Ovary (tissue), 9 donors: ENCODE data around the gene GALP. TPM values are rescaled to one million over a fixed set of nuclear protein-coding genes. Genes with fewer than 3 reads are reported as not detected.
"Not testable (repeated sequence)": the region's sequence is repeated elsewhere in the genome, so short reads cannot be mapped to it uniquely, and the experiment has no call there.

Source experiments
- DNase-seq, 5 donors: peaks; one replicate each; pipeline ENCODE4 v3.0.0-alpha.2; 2019 to 2020
- H3K27ac ChIP-seq, 2 donors: fragments of 200-600 bp; one replicate each; pipeline versions ENCODE4 v1.5.1 to v1.8.0; 2019 to 2022
- H3K27me3 ChIP-seq: fragments of 200-600 bp; one replicate; pipeline ENCODE4 v1.8.0; 2022
- H3K36me3 ChIP-seq: fragments of 200-600 bp; sonication (generic); one replicate; pipeline ENCODE4 v1.5.1; 2019
- H3K4me1 ChIP-seq: one replicate; pipeline ENCODE4 v1.8.1; 2013; ENCODE audit warnings: mild to moderate bottlenecking, moderate library complexity; ENCODE audit not compliant: insufficient read depth
- H3K4me3 ChIP-seq: fragments of 200-600 bp; sonication (generic); one replicate; pipeline ENCODE4 v1.5.1; 2017
- H3K9me3 ChIP-seq, 2 donors: fragments of 200-600 bp in 1 of 2; sonication (generic) in 1 of 2; one replicate each; pipeline versions ENCODE4 v1.5.1 to v1.8.1; 2013 to 2019; ENCODE audit warnings: mild to moderate bottlenecking in 1 of 2, moderate library complexity in 1 of 2
- CTCF ChIP-seq, 3 donors: fragments of 450-650 bp in 2 of 3; fragments of 200-600 bp in 1 of 3; IDR thresholded peaks; one replicate each; pipeline versions ENCODE4 v1.5.1 to v1.8.0; 2016 to 2022; ENCODE audit warnings: antibody characterized with exemption in 3 of 3, mild to moderate bottlenecking in 1 of 3
- EP300 ChIP-seq: sonication (generic); formaldehyde crosslinking; IDR thresholded peaks from one replicate; pipeline ENCODE4 v1.6.1; 2017; ENCODE audit warnings: antibody characterized with exemption
- POLR2A ChIP-seq: fragments of 450-650 bp; IDR thresholded peaks from one replicate; pipeline ENCODE4 v1.6.1; 2017; ENCODE audit warnings: antibody characterized with exemption, mild to moderate bottlenecking, moderate library complexity
- WGBS, 3 donors: extraction: QIAGEN DNeasy Blood & Tissue Kit in 1 of 3; methylation state at CpG; one replicate each; pipeline versions ENCODE4 v1.1.5 to v1.1.7; 2013 to 2017; 5-methylcytosine and 5-hydroxymethylcytosine counted together
- intact Hi-C, 4 donors: fragments of 100-400 bp; cut with DNase I; formaldehyde crosslinking; loops; one replicate each; pipeline versions ENCODE4 v1.11.0 to v1.15.1; 2022 to 2023
- polyA plus RNA-seq, 2 donors: library from polyadenylated mRNA; stranded (reverse); fragments of 200-250 nt in 1 of 2; fragments of 350-450 nt in 1 of 2; fragmentation: Illumina TruSeq in 1 of 2; extraction: RNeasy Lipid Tissue Mini Kit (QIAGEN cat#74804) in 1 of 2; gene quantifications; one replicate each; pipeline ENCODE4 v1.2.3, GENCODE V29; 2013 to 2014
- total RNA-seq, 7 donors: library from RNA; depleted of rRNA in 2 of 7; stranded (reverse); fragments of >200 nt in 2 of 7; fragmentation: NEBNext Ultra II Directional in 3 of 7; extraction: Animal tissue kit (Norgen Biotek cat#: 25700) in 3 of 7; gene quantifications; one replicate each; pipeline versions ENCODE4 v1.1.0 to v1.2.4, GENCODE V29; 2016 to 2023
- donor health status: DM: no; HTN: no; CAD: no; lungs with moderate emphysema.
- donor health status: DM: no; HTN: no; CAD: no.
- donor health status: Bipolar disorder and iron deficiency.
- donor health status: DM: yes; HTN: yes; CAD: no.
- donor health status: DM: no; HTN: no; CAD: no.
- donor health status: DM: yes; HTN: yes; CAD: no.

The GALP gene
- total and polyA plus RNA-seq, 9 donors = not detected

DNA sequence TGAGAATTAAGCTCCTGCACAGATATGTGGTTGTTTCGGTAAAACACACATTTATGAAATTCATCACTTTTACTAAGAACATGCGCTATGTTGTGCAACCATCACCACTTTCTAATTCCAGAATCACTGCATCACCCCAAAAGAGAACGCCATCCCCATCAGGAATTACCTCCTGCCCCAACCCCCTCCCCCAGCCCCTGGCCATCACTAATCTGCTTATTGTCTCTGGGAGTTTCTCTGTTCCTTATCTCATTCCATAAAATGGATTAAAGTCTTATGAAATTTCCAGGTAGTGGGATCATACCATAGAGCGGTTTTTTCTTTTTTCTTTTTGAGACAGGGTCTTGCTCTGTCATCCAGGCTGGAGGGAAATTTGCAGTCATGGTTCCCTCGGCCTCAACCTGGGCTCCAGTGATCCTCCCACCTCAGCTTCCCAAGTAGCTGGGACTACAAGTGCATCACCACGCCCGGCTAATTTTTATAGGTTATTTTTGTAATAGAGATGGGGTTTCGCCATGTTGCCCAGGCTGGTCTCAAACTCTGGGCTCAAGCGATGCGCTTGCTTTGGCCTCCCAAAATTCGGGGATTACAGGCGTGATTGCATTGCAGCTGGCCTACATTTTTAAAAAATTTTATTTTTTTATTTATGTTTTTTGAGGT is 18.3 kb downstream of the GALP start:
- Histone ChIP-seq H3K27me3 (no peaks in the 10 kb centered on the region), H3K9me3 (no peaks in the 10 kb centered on the region), H3K4me1 (no peaks in the 10 kb centered on the region), H3K27ac (no peak overlapping the region), H3K36me3 (no peaks in the 10 kb centered on the region), H3K4me3 (no peak overlapping the region)
- WGBS, 3 donors = 83 to 87% (median 86%) methylated on average over 12 of the region's 12 CpGs
- intact Hi-C loops = no loop called here
- no peak for DNase-seq
- TF ChIP-seq POLR2A (no peak), CTCF (IDR thresholded peaks at IDR 0.05) (no peak), EP300 (no peak)

GRCh38 chr19:56197646-56198045 is 21.8 kb downstream of the GALP start, which contains the start of gene ZSCAN5B:
Gene ZSCAN5B (minus strand): TSS chr19:56197783. CDS start chr19:56193052, 4,731 bp downstream.
- intact Hi-C loops, DNase-seq, H3K4me3 ChIP-seq, H3K27ac ChIP-seq, H3K27me3 ChIP-seq, H3K36me3 ChIP-seq, H3K9me3 ChIP-seq, H3K4me1 ChIP-seq: not testable (repeated sequence)
- 81 to 88% (median 83%) methylated on average over 22 to 23 of the region's 23 CpGs for WGBS, 3 donors

GRCh38 chr19:56199687-56200086 is 23.9 kb downstream of the GALP start:
- H3K9me3 ChIP-seq = no peaks in the 10 kb centered on the region
- no peaks in the 10 kb centered on the region for H3K36me3 ChIP-seq
- no peaks in the 10 kb centered on the region for H3K4me1 ChIP-seq
- no peak for DNase-seq
- no peak overlapping the region for H3K27ac ChIP-seq
- H3K4me3 ChIP-seq = no peak overlapping the region
- intact Hi-C loops = no loop called here
- WGBS, 3 donors = 59 to 68% (median 61%) methylated on average over 7 of the region's 7 CpGs
- H3K27me3 ChIP-seq = no peaks in the 10 kb centered on the region
- no peak for TF ChIP-seq EP300

- H3K9me3 ChIP-seq = no peaks in the 10 kb centered on the region
- H3K36me3 ChIP-seq = no peaks in the 10 kb centered on the region
- DNase-seq = no peak
- WGBS, 3 donors = 49 to 65% (median 52%) methylated on average over 3 of the region's 3 CpGs
- no peaks in the 10 kb centered on the region for H3K4me1 ChIP-seq
- intact Hi-C loops = no loop called here
- H3K4me3 ChIP-seq = no peak within 1 kb of the TSS
- no peak for TF ChIP-seq POLR2A
- no peak for TF ChIP-seq EP300
- TF ChIP-seq CTCF (IDR thresholded peaks at IDR 0.05) = no peak
- no peak within 1 kb of the TSS for H3K27ac ChIP-seq
- no peaks in the 10 kb centered on the region for H3K27me3 ChIP-seq
Measured at GRCh38 chr19:56201973-56202372, 26.2 kb downstream of the GALP start, which contains the start of gene ZSCAN5C. Gene ZSCAN5C (plus strand): TSS chr19:56202273. CDS start chr19:56205914, 3,641 bp downstream.

DNA sequence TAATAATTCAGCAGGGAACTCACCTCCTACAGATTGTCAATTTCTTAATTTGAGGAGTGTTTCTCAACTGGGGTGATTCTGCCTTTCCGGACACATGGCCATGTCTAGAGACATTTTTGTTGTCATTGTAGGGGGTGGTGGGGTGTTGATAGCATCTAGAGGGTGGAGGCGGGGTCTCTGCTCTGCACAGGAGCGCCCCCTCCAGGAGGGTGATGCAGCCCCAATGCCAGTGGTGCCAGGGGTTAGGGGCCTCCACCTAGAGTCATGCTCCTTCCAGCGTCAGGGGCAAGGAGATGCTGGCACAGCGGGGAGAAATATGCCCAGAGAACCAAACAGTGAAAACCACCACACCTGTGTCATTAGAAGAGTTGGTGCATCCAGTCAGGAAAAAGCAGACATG is 31.8 kb downstream of the GALP start:
- H3K9me3 ChIP-seq, intact Hi-C loops, DNase-seq, H3K27me3 ChIP-seq, H3K27ac ChIP-seq, H3K4me1 ChIP-seq, H3K36me3 ChIP-seq, H3K4me3 ChIP-seq: not testable (repeated sequence)
- whole genome bisulfite sequencing, 3 donors = 71 to 79% (median 72%) methylated on average over 5 of the region's 5 CpGs

DNA sequence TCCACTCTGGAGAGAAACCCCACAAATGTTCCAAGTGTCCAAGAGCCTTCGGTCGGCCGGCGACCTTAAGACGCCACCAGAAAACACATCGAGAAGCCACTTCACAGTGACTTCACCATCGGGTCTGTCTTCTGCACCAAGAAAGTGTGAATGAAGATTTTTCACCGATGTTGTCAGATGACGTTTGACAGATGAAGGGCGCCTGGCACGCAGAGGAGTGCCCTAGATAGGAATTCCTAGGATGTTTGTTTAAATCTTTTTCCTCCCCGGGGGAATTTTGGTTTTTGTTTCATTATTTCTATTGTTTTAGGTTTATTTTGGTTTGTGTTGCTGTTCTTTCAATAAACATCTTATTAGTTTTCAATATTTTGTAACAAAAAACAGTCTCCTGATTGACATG is 33.3 kb downstream of the GALP start:
- TF ChIP-seq EP300 (no peak), CTCF (IDR thresholded peaks at IDR 0.05) (no peak), POLR2A (no peak)
- H3K4me1 ChIP-seq = no peaks in the 10 kb centered on the region
- no peak for DNase-seq
- no peak overlapping the region for H3K27ac ChIP-seq
- no peaks in the 10 kb centered on the region for H3K36me3 ChIP-seq
- H3K4me3 ChIP-seq = no peak overlapping the region
- no peaks in the 10 kb centered on the region for H3K9me3 ChIP-seq
- 76 to 82% (median 76%) methylated on average over 12 of the region's 12 CpGs for WGBS, 3 donors
- intact Hi-C loops = no loop called here
- H3K27me3 ChIP-seq = no peaks in the 10 kb centered on the region

DNA sequence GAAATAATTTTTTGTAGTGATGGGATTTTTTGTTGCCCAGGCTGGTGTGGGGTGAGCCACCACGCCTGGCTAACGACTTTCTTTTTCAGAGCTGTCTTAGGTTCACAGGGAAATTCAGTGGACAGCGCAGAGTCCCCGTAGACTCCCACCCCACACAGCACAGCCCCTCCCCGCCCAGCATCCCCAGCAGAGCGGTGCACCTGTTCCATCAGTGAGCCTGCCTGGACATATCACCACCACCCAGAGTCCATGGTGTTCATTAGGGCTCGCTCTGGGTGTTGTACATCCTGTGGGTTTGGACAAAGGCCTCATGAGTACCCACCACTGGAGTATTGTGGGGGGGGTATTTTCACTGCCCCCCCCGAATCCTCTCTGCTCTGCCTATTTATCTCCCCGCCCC is 34.2 kb downstream of the GALP start:
- H3K4me3 ChIP-seq, H3K4me1 ChIP-seq, H3K36me3 ChIP-seq, H3K27ac ChIP-seq, H3K9me3 ChIP-seq, DNase-seq, intact Hi-C loops, H3K27me3 ChIP-seq: not testable (repeated sequence)
- WGBS, 3 donors = 89 to 93% (median 92%) methylated on average over 9 of the region's 9 CpGs
